CD8-positive, alpha-beta memory T cell (primary cell): Measurements from ENCODE around the gene CEP152. TPM values are rescaled to one million over a fixed set of nuclear protein-coding genes. Genes with fewer than 3 reads are reported as not detected.

ENCODE experiments used
- CTCF ChIA-PET: fragments of 350-600 bp; sonication (Branson Sonifier 250); formaldehyde crosslinking; loops from one replicate; lab custom pipeline; 2021; ENCODE audit warnings: antibody characterized with exemption; lab: Charles Lee
- POLR2A ChIA-PET: fragments of 350-600 bp; sonication (Branson Sonifier 250); formaldehyde crosslinking; loops from one replicate; lab custom pipeline; 2021; ENCODE audit warnings: antibody characterized with exemption; lab: Charles Lee
- DNase-seq, 5 donors: peaks; one replicate each; pipeline versions ENCODE4 v3.0.0 to v3.0.0-alpha.2; 2020 to 2022; ENCODE audit warnings: mixed read lengths in 1 of 5
- H3K27ac ChIP-seq: one replicate; pipeline ENCODE4 v1.7.0; 2013; ENCODE audit warnings: low read depth, mild to moderate bottlenecking, low read length, moderate library complexity
- H3K27me3 ChIP-seq: 2 replicates; pipeline ENCODE4 v1.7.0; 2013; ENCODE audit warnings: low read length, mild to moderate bottlenecking; ENCODE audit not compliant: insufficient read depth, poor library complexity, severe bottlenecking
- H3K36me3 ChIP-seq: 2 replicates; pipeline ENCODE4 v1.7.0; 2013; ENCODE audit warnings: mild to moderate bottlenecking, low read length, moderate library complexity; ENCODE audit not compliant: insufficient read depth
- H3K4me1 ChIP-seq: 2 replicates; pipeline ENCODE4 v1.7.0; 2013; ENCODE audit warnings: mild to moderate bottlenecking, low read length, moderate library complexity; ENCODE audit not compliant: insufficient read depth
- H3K4me3 ChIP-seq: 2 replicates; pipeline ENCODE4 v1.7.0; 2013; ENCODE audit warnings: mild to moderate bottlenecking, low read length
- H3K9me3 ChIP-seq: 2 replicates; pipeline ENCODE4 v1.7.0; 2013; ENCODE audit warnings: mild to moderate bottlenecking, low read length
- H3K27ac Mint-ChIP-seq, 8 donors: one replicate each; pipeline ENCODE4 v1.8.0; 2020 to 2021; ENCODE audit warnings: mixed read lengths in 8 of 8, mild to moderate bottlenecking in 6 of 8, inconsistent platforms in 3 of 8, moderate library complexity in 3 of 8
- H3K27me3 Mint-ChIP-seq, 2 donors: one replicate each; pipeline ENCODE4 v1.8.0; 2020 to 2021; ENCODE audit warnings: mixed read lengths in 2 of 2, mild to moderate bottlenecking in 1 of 2, moderate library complexity in 1 of 2
- H3K36me3 Mint-ChIP-seq, 3 donors: one replicate each; pipeline ENCODE4 v1.8.0; 2020 to 2021; ENCODE audit warnings: mixed read lengths in 3 of 3, inconsistent platforms in 1 of 3, mild to moderate bottlenecking in 1 of 3
- H3K4me1 Mint-ChIP-seq, 3 donors: one replicate each; pipeline ENCODE4 v1.8.0; 2020 to 2021; ENCODE audit warnings: mixed read lengths in 3 of 3, inconsistent platforms in 1 of 3, mild to moderate bottlenecking in 1 of 3
- H3K4me3 Mint-ChIP-seq, 7 donors: one replicate each; pipeline ENCODE4 v1.8.0; 2020 to 2021; ENCODE audit warnings: mixed read lengths in 7 of 7, mild to moderate bottlenecking in 6 of 7, moderate library complexity in 4 of 7, inconsistent platforms in 2 of 7
- H3K9me3 Mint-ChIP-seq, 5 donors: one replicate each; pipeline ENCODE4 v1.8.0; 2020 to 2022; ENCODE audit warnings: mixed read lengths in 5 of 5, mild to moderate bottlenecking in 3 of 5, moderate library complexity in 2 of 5, inconsistent platforms in 1 of 5
- polyA plus RNA-seq: library from polyadenylated mRNA; unstranded; fragments of 300-500 nt; fragmentation: Illumina TruSeq; gene quantifications from one replicate; pipeline ENCODE4 v1.2.3, GENCODE V29; 2021
- total RNA-seq, 2 experiments: library from RNA; stranded (reverse); gene quantifications; one replicate each; pipeline ENCODE4 v1.2.3, GENCODE V29; 2021

CEP152 gene
- total and polyA plus RNA-seq, 3 experiments from 2014 or later, result 6.5 to 20.7 (median 19.7) TPM

DNA sequence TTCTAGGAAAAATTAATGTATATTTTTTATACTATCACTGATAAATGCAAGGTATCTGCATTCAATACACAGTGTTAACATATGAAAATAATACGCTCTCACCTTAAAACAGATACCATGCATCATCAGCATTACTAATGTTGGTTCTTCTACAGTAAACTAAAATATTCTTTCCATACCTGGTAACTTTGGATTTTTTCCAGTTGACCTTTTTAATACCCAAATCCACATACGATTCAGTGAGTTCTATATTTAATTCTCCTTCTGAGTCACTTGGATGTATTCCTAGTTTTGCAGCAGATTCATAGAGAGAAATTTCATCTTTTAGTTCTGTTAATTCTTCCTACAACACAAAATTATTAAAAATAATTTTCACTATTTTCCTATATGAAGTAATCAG, 29.9 kb downstream of the CEP152 start:
- H3K4me3 Mint-ChIP-seq, result no peak overlapping the region
- H3K4me1 Mint-ChIP-seq, result no peaks in the 10 kb centered on the region
- H3K27me3 Mint-ChIP-seq, result no peaks in the 10 kb centered on the region

DNA sequence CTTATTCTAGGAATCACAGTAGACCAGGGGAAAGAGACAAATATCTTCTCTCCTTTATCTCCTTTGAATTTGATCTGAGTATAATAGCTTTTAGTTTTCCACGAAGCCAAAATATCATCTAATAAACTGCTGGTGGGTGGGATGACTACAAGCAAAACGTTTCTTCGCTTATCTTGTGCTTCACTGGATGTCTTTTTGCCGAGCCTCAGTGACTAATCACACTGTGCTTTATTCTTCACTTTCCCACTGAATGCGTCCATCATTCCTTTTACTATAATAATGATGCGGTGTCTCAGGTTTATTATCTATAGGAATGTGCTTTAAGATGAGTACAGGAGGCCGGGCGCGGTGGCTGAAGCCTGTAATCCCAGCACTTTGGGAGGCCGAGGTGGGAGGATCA, 32.5 kb downstream of the CEP152 start:
- CTCF ChIA-PET, result no interaction called here
- Mint-ChIP-seq H3K36me3 (peaks cover 20 to 51% (median 42%) of the 10 kb centered on the region in 3 donors), H3K4me1 (no peaks in the 10 kb centered on the region), H3K4me3 (no peak overlapping the region), H3K27me3 (no peaks in the 10 kb centered on the region), H3K27ac (no peak overlapping the region), H3K9me3 (peaks cover 0 to 13% (median 2%) of the 10 kb centered on the region in 5 donors)
- Histone ChIP-seq H3K9me3 (no peaks in the 10 kb centered on the region), H3K27ac (no peak overlapping the region), H3K27me3 (no peaks in the 10 kb centered on the region), H3K4me3 (no peak overlapping the region), H3K4me1 (no peaks in the 10 kb centered on the region), H3K36me3 (no peaks in the 10 kb centered on the region)
- no peak for DNase-seq
- POLR2A ChIA-PET, result no interaction called here

More for the DNA sequence above, 29.9 kb downstream of the CEP152 start:
- Histone ChIP-seq H3K4me1 (no peaks in the 10 kb centered on the region), H3K36me3 (no peaks in the 10 kb centered on the region), H3K9me3 (no peaks in the 10 kb centered on the region), H3K4me3 (no peak overlapping the region), H3K27me3 (no peaks in the 10 kb centered on the region), H3K27ac (no peak overlapping the region)
- DNase-seq, result no peak
- ChIA-PET CTCF (no interaction called here), POLR2A (no interaction called here)
- Mint-ChIP-seq H3K9me3 (no peaks in the 10 kb centered on the region), H3K36me3 (peaks cover 3 to 48% (median 32%) of the 10 kb centered on the region in 3 donors), H3K27ac (no peak overlapping the region)

DNA sequence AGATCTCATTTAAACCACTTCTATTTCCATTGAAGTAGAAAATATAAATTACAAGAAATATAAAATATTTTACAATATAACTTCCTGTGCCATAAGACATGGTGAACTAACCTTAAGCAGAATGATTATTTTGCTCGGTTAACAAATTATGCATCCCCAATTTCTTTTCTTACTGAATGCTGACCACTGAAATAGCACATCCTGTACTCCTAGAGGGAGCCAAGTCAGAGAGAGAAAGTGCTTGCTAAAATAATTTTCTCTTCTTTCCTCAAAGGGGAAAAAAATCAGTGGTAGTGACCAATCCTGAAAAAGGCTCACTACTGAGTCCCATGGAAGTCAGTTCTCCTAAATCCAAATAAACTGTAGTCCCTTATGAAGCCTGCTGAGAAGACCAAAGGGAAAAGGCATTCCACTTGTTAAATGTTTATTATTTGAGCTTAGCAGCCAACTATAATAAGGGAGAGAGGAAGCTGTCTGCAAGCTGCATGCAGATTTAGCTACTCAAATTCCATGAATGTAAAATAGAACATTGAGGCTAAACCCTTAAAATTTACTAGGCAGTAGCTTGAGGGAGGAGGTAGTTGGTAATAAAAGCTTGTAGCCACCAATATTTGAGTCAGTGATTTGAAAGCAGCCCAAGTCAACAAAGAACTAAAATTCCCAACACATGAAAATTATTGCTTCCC, 33.1 kb downstream of the CEP152 start:
- Mint-ChIP-seq H3K9me3 (peaks cover 0 to 13% (median 2%) of the 10 kb centered on the region in 5 donors), H3K4me1 (no peaks in the 10 kb centered on the region), H3K4me3 (no peak overlapping the region), H3K27me3 (no peaks in the 10 kb centered on the region), H3K27ac (no peak overlapping the region), H3K36me3 (peaks cover 25 to 50% (median 41%) of the 10 kb centered on the region in 3 donors)
- DNase-seq, result no peak
- no peaks in the 10 kb centered on the region for H3K4me1 ChIP-seq
- no peaks in the 10 kb centered on the region for H3K36me3 ChIP-seq
- CTCF ChIA-PET, result no interaction called here
- H3K4me3 ChIP-seq, result no peak overlapping the region
- no peaks in the 10 kb centered on the region for H3K27me3 ChIP-seq
- H3K9me3 ChIP-seq, result no peaks in the 10 kb centered on the region
- POLR2A ChIA-PET, result no interaction called here
- no peak overlapping the region for H3K27ac ChIP-seq

DNA sequence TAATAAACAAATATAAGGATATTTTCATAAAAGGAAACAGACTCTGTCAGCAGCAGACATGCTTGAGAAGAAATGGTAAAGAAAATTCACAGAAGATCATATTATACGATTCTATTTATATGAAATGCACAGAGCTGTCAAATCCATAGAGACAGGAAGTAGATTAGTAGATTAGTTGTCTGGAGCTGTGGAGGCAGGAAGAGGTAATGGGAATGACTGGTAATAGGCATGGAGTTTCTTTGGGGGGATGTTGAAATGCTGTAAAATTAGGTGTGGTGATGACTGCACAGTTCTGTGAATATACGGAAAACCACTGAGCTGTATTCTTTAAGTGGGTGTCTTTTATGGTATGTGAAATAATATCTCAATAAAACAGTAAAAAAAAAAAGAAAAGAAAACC, 35.3 kb downstream of the CEP152 start:
- Histone ChIP-seq H3K4me1 (no peaks in the 10 kb centered on the region), H3K4me3 (no peak overlapping the region), H3K27ac (no peak overlapping the region), H3K36me3 (no peaks in the 10 kb centered on the region), H3K27me3 (no peaks in the 10 kb centered on the region), H3K9me3 (no peaks in the 10 kb centered on the region)
- no peak overlapping the region for H3K4me3 Mint-ChIP-seq
- DNase-seq, result no peak
- peaks cover 27 to 48% (median 37%) of the 10 kb centered on the region in 3 donors for H3K36me3 Mint-ChIP-seq
- H3K9me3 Mint-ChIP-seq, result peaks cover 0 to 13% (median 2%) of the 10 kb centered on the region in 5 donors
- CTCF ChIA-PET, result no interaction called here
- H3K4me1 Mint-ChIP-seq, result no peaks in the 10 kb centered on the region
- H3K27me3 Mint-ChIP-seq, result no peaks in the 10 kb centered on the region
- no peak overlapping the region for H3K27ac Mint-ChIP-seq
- POLR2A ChIA-PET, result no interaction called here

DNA sequence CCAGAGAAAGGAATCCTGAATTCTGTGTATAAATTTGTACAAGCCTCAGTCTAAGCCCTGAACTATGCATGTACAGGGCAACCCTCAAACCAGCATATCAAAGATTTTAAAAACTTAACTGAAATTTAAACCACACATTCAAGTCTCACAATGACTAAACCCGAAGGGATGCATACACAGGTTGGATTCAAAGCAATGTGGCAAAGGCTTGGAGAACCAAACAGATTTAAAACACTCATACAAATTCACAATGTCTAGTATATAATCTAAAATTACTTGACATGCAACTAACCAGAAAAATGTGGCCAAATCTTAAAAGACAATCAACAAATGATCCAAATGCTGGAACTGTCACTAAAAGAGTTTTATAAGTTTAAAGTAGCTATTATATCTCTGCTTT, 36.4 kb downstream of the CEP152 start:
- H3K4me1 ChIP-seq, result no peaks in the 10 kb centered on the region
- Mint-ChIP-seq H3K4me1 (no peaks in the 10 kb centered on the region), H3K27ac (no peak overlapping the region), H3K27me3 (no peaks in the 10 kb centered on the region), H3K4me3 (no peak overlapping the region), H3K36me3 (peaks cover 32 to 49% (median 34%) of the 10 kb centered on the region in 3 donors), H3K9me3 (peaks cover 0 to 13% (median 2%) of the 10 kb centered on the region in 5 donors)
- ChIA-PET CTCF (no interaction called here), POLR2A (no interaction called here)
- no peaks in the 10 kb centered on the region for H3K36me3 ChIP-seq
- no peaks in the 10 kb centered on the region for H3K27me3 ChIP-seq
- no peak overlapping the region for H3K27ac ChIP-seq
- H3K4me3 ChIP-seq, result no peak overlapping the region
- no peak for DNase-seq
- no peaks in the 10 kb centered on the region for H3K9me3 ChIP-seq

DNA sequence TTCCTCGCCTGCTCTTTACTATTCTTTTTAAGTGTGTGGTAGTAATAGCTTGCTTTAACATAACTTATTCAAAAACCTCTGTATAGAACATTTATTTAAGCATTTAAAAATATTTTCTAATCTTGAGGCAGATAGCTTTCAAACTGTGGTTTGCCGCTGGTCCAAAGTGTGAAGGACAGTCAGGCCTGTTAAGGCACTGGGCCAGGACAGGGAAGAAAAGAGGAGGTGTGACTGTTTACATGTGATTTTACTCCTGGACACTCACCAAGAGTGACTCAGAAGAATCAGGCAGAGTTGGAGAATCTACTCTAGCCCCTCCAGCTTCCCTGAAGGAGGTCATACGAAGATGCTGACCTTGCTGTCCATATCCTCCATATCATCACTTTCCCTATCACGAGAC, 44.7 kb downstream of the CEP152 start:
- peaks cover 26 to 70% (median 47%) of the 10 kb centered on the region in 3 donors for H3K36me3 Mint-ChIP-seq
- POLR2A ChIA-PET, result no interaction called here

DNA sequence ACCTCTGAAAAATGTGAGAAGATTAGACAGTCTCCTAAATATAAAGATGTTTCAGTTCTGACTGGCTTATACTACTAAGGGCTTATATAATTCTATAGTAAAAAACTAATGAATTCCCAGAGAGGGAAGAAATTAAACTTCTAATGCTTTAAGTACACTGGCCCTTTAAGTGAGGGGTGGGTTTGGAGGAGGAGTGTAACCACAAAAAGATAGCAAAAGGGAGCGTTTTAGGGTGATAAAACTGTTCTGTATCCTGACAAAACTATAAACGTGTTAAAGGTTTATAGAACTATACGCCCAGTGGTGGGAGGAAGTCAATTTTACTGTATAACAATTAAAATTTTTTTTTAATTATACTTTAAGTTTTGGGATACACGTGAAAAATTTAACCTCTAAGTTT, 45.8 kb downstream of the CEP152 start:
- no peaks in the 10 kb centered on the region for H3K36me3 ChIP-seq
- peaks cover 21 to 64% (median 41%) of the 10 kb centered on the region in 3 donors for H3K36me3 Mint-ChIP-seq
- no peak overlapping the region for H3K27ac ChIP-seq
- H3K9me3 Mint-ChIP-seq, result no peaks in the 10 kb centered on the region
- H3K27me3 ChIP-seq, result no peaks in the 10 kb centered on the region
- ChIA-PET POLR2A (no interaction called here), CTCF (no interaction called here)
- H3K4me1 Mint-ChIP-seq, result no peaks in the 10 kb centered on the region
- no peak for DNase-seq
- H3K27ac Mint-ChIP-seq, result no peak overlapping the region
- H3K9me3 ChIP-seq, result no peaks in the 10 kb centered on the region
- no peaks in the 10 kb centered on the region for H3K4me1 ChIP-seq
- H3K4me3 ChIP-seq, result no peak overlapping the region
- no peaks in the 10 kb centered on the region for H3K27me3 Mint-ChIP-seq
- H3K4me3 Mint-ChIP-seq, result no peak overlapping the region

More for the DNA sequence above, 44.7 kb downstream of the CEP152 start:
- H3K4me1 Mint-ChIP-seq, result no peaks in the 10 kb centered on the region
- no peaks in the 10 kb centered on the region for H3K9me3 Mint-ChIP-seq
- Histone ChIP-seq H3K27ac (no peak overlapping the region), H3K36me3 (no peaks in the 10 kb centered on the region), H3K4me1 (no peaks in the 10 kb centered on the region), H3K27me3 (no peaks in the 10 kb centered on the region), H3K4me3 (no peak overlapping the region), H3K9me3 (no peaks in the 10 kb centered on the region)
- CTCF ChIA-PET, result no interaction called here
- H3K27me3 Mint-ChIP-seq, result no peaks in the 10 kb centered on the region
- no peak overlapping the region for H3K4me3 Mint-ChIP-seq
- no peak for DNase-seq
- H3K27ac Mint-ChIP-seq, result no peak overlapping the region

DNA sequence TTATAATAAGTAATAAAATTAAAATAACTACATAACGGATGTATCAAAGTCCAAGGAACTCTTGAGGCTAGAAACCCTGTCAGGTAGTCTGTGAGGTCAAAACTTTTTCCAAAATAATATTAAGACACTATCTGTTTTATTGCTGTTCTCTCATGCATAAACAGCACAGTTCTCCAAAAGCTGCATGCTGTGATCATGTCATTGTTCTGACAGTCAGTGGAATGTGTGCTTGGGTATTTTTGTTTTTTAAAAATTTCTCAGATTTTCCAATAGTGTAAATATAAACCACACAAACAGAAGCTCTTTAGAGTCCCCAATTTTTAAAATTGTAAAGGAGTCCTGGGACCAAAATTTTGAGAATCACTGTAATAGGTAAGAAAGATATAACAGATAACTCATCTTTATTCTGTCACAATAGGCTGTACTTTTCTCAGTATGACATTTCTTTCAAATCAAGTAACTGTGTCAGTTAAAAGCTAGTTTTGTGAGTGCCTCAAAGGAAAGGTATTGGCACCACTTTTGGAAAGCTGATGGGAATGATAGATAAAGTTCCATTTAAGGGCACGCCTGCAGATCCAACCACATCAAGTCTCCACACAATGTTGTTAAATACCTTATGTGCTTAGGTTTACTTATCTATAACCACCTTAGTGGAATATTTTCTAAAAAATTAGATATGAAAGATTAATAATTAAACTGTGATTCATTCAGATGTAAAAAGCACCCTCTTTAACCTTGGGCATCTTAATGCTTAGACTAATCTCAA, 49.3 kb downstream of the CEP152 start:
- no peak overlapping the region for H3K4me3 Mint-ChIP-seq
- no peaks in the 10 kb centered on the region for H3K4me1 Mint-ChIP-seq
- H3K27me3 Mint-ChIP-seq, result no peaks in the 10 kb centered on the region
- no peak overlapping the region for H3K27ac Mint-ChIP-seq
- Histone ChIP-seq H3K9me3 (no peaks in the 10 kb centered on the region), H3K27ac (no peak overlapping the region), H3K36me3 (no peaks in the 10 kb centered on the region), H3K27me3 (no peaks in the 10 kb centered on the region), H3K4me3 (no peak overlapping the region), H3K4me1 (no peaks in the 10 kb centered on the region)
- peaks cover 19 to 61% (median 23%) of the 10 kb centered on the region in 3 donors for H3K36me3 Mint-ChIP-seq
- H3K9me3 Mint-ChIP-seq, result no peaks in the 10 kb centered on the region
- no peak for DNase-seq
- POLR2A ChIA-PET, result no interaction called here
- CTCF ChIA-PET, result no interaction called here
